ENCODE measurements around the gene ANO9.

The ANO9 gene

GRCh38 chr11:465896-466530 is 24.2 kb upstream of the ANO9 start:
- TF ChIP-seq, protein P1, sequence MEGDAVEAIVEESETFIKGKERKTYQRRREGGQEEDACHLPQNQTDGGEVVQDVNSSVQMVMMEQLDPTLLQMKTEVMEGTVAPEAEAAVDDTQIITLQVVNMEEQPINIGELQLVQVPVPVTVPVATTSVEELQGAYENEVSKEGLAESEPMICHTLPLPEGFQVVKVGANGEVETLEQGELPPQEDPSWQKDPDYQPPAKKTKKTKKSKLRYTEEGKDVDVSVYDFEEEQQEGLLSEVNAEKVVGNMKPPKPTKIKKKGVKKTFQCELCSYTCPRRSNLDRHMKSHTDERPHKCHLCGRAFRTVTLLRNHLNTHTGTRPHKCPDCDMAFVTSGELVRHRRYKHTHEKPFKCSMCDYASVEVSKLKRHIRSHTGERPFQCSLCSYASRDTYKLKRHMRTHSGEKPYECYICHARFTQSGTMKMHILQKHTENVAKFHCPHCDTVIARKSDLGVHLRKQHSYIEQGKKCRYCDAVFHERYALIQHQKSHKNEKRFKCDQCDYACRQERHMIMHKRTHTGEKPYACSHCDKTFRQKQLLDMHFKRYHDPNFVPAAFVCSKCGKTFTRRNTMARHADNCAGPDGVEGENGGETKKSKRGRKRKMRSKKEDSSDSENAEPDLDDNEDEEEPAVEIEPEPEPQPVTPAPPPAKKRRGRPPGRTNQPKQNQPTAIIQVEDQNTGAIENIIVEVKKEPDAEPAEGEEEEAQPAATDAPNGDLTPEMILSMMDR (conservative IDR thresholded peaks at IDR 0.05; ENCODE audit: control insufficient read depth, insufficient read depth, low read depth, low read length) = no peak
- no peak for DNase-seq (ENCODE audit: low read depth)
- H3K4me3 ChIP-seq (ENCODE audit: control insufficient read depth, low read depth, low read length) = no peak overlapping the region

- no peak for DNase-seq (ENCODE audit: low read depth)
- TF ChIP-seq, protein P1 (conservative IDR thresholded peaks at IDR 0.05; ENCODE audit: control insufficient read depth, insufficient read depth, low read depth, low read length) = no peak
- no peak overlapping the region for H3K4me3 ChIP-seq (ENCODE audit: control insufficient read depth, low read depth, low read length)
These were observed 22.5 kb upstream of the ANO9 start for GRCh38 chr11:464316-464715.

GRCh38 chr11:462107-462890 is 20.5 kb upstream of the ANO9 start:
- no peak overlapping the region for H3K4me3 ChIP-seq (ENCODE audit: control insufficient read depth, low read depth, low read length)
- no peak for DNase-seq (ENCODE audit: low read depth)
- TF ChIP-seq, protein P1 (conservative IDR thresholded peaks at IDR 0.05; ENCODE audit: control insufficient read depth, insufficient read depth, low read depth, low read length) = no peak

DNA sequence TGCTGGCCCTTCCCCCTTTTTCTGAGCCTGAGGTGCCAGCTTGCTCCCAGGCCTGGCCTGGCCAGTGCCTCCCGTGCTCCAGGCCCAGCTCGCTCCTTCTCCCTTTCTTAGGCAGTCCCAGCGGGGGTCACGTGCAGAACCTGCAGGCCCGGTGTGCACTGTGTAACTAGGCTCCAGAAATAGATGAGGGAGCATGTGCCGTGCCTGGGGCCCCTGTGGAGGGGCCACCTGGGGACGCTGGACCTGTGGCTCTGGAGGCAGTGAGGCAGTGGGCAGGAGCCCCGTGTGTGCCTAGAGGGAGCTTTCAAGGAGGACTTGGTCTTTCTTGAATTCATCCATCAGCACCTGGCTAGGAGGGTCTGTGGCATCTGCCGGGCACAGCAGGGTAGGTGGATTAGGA is 19.8 kb upstream of the ANO9 start:
- no peak for DNase-seq (ENCODE audit: low read depth)
- TF ChIP-seq, protein P1 (conservative IDR thresholded peaks at IDR 0.05; ENCODE audit: control insufficient read depth, insufficient read depth, low read depth, low read length) = no peak
- H3K4me3 ChIP-seq (ENCODE audit: control insufficient read depth, low read depth, low read length) = no peak overlapping the region

DNA sequence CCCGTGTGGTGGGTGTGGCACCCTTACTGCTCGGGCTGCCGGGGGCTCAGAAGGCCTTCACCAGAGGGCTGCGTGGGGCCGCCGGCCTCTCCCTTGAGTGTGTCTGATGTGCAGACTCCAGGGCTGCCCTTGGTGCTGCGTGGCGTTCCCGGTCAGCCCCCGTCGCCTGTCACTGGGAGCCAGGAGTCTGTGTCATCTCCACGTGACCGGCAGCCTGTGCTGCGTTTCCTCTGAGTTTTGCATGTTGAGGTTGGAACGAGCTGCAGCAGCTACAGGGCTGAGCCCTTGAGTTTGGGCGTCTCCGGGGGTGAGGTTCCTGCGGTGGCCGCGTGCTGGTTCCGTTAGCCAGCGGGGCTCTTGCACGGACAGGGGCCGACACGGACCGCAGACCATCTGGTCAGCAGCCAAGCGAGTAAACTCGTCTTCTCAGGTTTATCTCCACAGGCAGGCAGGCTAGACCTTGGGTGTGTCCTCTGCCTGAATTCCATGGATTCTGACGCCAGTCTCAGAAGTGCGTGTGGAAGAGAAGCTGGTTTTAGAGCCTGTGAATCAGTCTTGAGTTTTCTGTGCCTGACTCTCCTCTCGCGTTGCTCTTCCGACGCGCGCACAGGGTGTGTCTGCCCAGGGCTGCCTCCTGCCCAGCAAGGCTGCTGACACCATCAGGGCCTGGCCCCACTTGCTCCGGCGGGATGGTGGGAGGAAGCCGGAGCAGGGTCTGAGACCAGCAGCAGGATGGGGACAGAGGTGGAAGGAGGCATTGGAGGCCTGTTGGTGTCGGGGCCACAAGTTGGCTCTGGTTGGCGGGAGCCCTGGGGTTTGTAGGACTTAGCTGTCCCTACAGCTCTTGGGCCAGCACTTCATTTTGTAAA is 18.8 kb upstream of the ANO9 start:
- DNase-seq (ENCODE audit: low read depth) = no peak
- TF ChIP-seq, protein P1 (conservative IDR thresholded peaks at IDR 0.05; ENCODE audit: control insufficient read depth, insufficient read depth, low read depth, low read length) = no peak
- H3K4me3 ChIP-seq (ENCODE audit: control insufficient read depth, low read depth, low read length) = no peak overlapping the region

- no peak overlapping the region for H3K4me3 ChIP-seq (ENCODE audit: control insufficient read depth, low read depth, low read length)
- TF ChIP-seq, protein P1 (conservative IDR thresholded peaks at IDR 0.05; ENCODE audit: control insufficient read depth, insufficient read depth, low read depth, low read length) = no peak
- no peak for DNase-seq (ENCODE audit: low read depth)
These were observed 17.9 kb upstream of the ANO9 start for GRCh38 chr11:459511-460220.

All from fibroblast of mammary gland (primary cell).